ENCODE measurements around the gene KBTBD12. TPM values are rescaled to one million over a fixed set of nuclear protein-coding genes. Genes with fewer than 3 reads are reported as not detected.
"Not testable (repeated sequence)": the region's sequence is repeated elsewhere in the genome, so short reads cannot be mapped to it uniquely, and the experiment has no call there.

Gene KBTBD12
- total and polyA plus RNA-seq, 2 experiments from 2014 or later = not detected

DNA sequence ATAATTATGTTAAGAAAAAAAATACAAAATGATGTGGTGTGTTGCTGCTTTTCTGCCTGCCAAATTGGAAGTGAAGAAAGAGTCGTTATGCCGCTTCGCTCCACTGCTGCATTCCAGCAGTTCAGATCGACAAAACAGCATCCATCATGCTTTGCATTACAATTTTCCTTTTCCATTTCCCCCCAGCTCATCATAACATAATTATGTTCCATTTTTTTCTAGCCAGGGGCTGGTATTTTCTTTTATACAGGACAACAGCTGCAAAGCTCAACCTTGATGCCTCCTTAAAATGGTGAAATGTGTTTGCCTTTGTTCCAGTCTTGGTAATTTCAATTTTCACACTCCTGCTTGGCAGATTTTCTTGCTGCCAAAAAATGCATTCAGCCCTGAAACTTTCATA, 44.9 kb upstream of the KBTBD12 start:
- Histone ChIP-seq H3F3A (ENCODE audit: insufficient read depth) (0 out of 2 replicates have a peak, but pooled peaks cover 5% of the 10 kb centered on the region), H3K4me1 (ENCODE audit: insufficient read depth) (0 out of 2 replicates have a peak, but pooled peaks cover 3% of the 10 kb centered on the region), H3K4me3 (no peak overlapping the region), H3K27me3 (replicated peaks; ENCODE audit: insufficient read depth) (peaks cover 38% of the 10 kb centered on the region), H4K20me1 (ENCODE audit: insufficient read depth) (no peaks in the 10 kb centered on the region), H3K9ac (no peak overlapping the region), H3K79me2 (ENCODE audit: insufficient read depth) (no peaks in the 10 kb centered on the region), H3K9me3 (ENCODE audit: low read depth) (no peaks in the 10 kb centered on the region), H3K9me2 (ENCODE audit: insufficient read depth) (no peaks in the 10 kb centered on the region), H3K4me2 (ENCODE audit: unreplicated experiment) (no peak overlapping the region), H2AFZ (no peak overlapping the region), H3K36me3 (ENCODE audit: low read depth) (no peaks in the 10 kb centered on the region), H3K27ac (no peak overlapping the region)
- no peak for DNase-seq
- 47 to 59% methylated on average over 4 of the region's 4 CpGs for WGBS, 2 experiments (ENCODE audit: low coverage in 1 of 2, low lambda C conversion rate in 2 of 2, missing lambda C conversion rate in 2 of 2)
- in situ Hi-C loops (cut with MboI) = no loop called here
- TF ChIP-seq EZH2phosphoT487 (IDR thresholded peaks at IDR 0.05; ENCODE audit: insufficient read depth, low read depth) = no peak
- TF ChIP-seq EZH2 (IDR thresholded peaks at IDR 0.05; ENCODE audit: insufficient read depth, poor library complexity, severe bottlenecking) = no peak

GRCh38 chr3:127874097-127874496, 40.9 kb upstream of the KBTBD12 start:
- in situ Hi-C loops (cut with MboI); H3K4me2 ChIP-seq (ENCODE audit: unreplicated experiment); H3K9ac ChIP-seq; H2AFZ ChIP-seq; H3K4me1 ChIP-seq (ENCODE audit: insufficient read depth); H3K9me2 ChIP-seq (ENCODE audit: insufficient read depth); DNase-seq; H4K20me1 ChIP-seq (ENCODE audit: insufficient read depth); H3K36me3 ChIP-seq (ENCODE audit: low read depth); H3F3A ChIP-seq (ENCODE audit: insufficient read depth); H3K9me3 ChIP-seq (ENCODE audit: low read depth); H3K4me3 ChIP-seq; H3K27ac ChIP-seq; H3K79me2 ChIP-seq (ENCODE audit: insufficient read depth): not testable (repeated sequence)
- peaks cover 44% of the 10 kb centered on the region for H3K27me3 ChIP-seq (replicated peaks; ENCODE audit: insufficient read depth)
- 76 to 81% methylated on average over 5 of the region's 5 CpGs for WGBS, 2 experiments (ENCODE audit: low coverage in 1 of 2, low lambda C conversion rate in 2 of 2, missing lambda C conversion rate in 2 of 2)

DNA sequence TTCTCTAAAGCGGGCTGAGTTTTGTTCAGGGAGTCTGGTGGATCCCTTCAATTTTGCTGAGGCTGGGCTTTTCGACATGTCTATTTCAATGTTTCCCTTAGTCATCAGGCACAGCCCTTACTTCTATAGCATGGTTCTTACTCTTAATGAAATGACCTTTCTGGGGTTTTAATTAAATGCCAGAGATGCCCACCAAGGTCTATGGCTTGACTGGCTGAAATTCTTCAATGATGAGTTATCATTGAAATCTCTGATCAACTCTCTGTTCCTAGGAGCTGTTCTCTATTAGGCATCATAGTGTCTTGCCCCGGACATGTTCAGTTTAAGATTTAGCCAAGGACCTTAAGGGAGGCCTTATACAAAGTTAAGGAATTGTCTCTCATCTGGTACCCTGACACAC, 33.4 kb upstream of the KBTBD12 start:
- Histone ChIP-seq H3K79me2 (ENCODE audit: insufficient read depth) (no peaks in the 10 kb centered on the region), H3K9me2 (ENCODE audit: insufficient read depth) (no peaks in the 10 kb centered on the region), H3K27me3 (replicated peaks; ENCODE audit: insufficient read depth) (peaks cover 9% of the 10 kb centered on the region), H2AFZ (no peak overlapping the region), H3K9ac (no peak overlapping the region), H3F3A (ENCODE audit: insufficient read depth) (no peaks in the 10 kb centered on the region), H4K20me1 (ENCODE audit: insufficient read depth) (no peaks in the 10 kb centered on the region), H3K4me1 (ENCODE audit: insufficient read depth) (no peaks in the 10 kb centered on the region), H3K4me2 (ENCODE audit: unreplicated experiment) (no peak overlapping the region), H3K9me3 (ENCODE audit: low read depth) (no peaks in the 10 kb centered on the region), H3K4me3 (no peak overlapping the region), H3K36me3 (ENCODE audit: low read depth) (no peaks in the 10 kb centered on the region), H3K27ac (no peak overlapping the region)
- no peak for TF ChIP-seq EZH2 (IDR thresholded peaks at IDR 0.05; ENCODE audit: insufficient read depth, poor library complexity, severe bottlenecking)
- TF ChIP-seq EZH2phosphoT487 (IDR thresholded peaks at IDR 0.05; ENCODE audit: insufficient read depth, low read depth) = no peak
- WGBS, 2 experiments (ENCODE audit: low coverage in 1 of 2, low lambda C conversion rate in 2 of 2, missing lambda C conversion rate in 2 of 2) = 81 to 88% methylated on average over 3 of the region's 3 CpGs
- DNase-seq = no peak
- in situ Hi-C loops (cut with MboI) = no loop called here

- H3K4me2 ChIP-seq (ENCODE audit: unreplicated experiment) = no peak overlapping the region
Measured at GRCh38 chr3:127884041-127884440, 31.0 kb upstream of the KBTBD12 start.

GRCh38 chr3:127886231-127886955, 28.6 kb upstream of the KBTBD12 start:
- Histone ChIP-seq H3K4me2 (ENCODE audit: unreplicated experiment) (no peak overlapping the region), H3K27ac (no peak overlapping the region), H2AFZ (no peak overlapping the region), H3K9me2 (ENCODE audit: insufficient read depth) (no peaks in the 10 kb centered on the region), H3K79me2 (ENCODE audit: insufficient read depth) (no peaks in the 10 kb centered on the region), H3K9me3 (ENCODE audit: low read depth) (no peaks in the 10 kb centered on the region), H4K20me1 (ENCODE audit: insufficient read depth) (no peaks in the 10 kb centered on the region), H3K9ac (no peak overlapping the region), H3F3A (ENCODE audit: insufficient read depth) (peaks cover 13% of the 10 kb centered on the region), H3K36me3 (ENCODE audit: low read depth) (no peaks in the 10 kb centered on the region), H3K27me3 (replicated peaks; ENCODE audit: insufficient read depth) (no peaks in the 10 kb centered on the region; the same call in 1 of the 2 replicates), H3K4me3 (no peak overlapping the region), H3K4me1 (ENCODE audit: insufficient read depth) (peaks cover 6% of the 10 kb centered on the region)
- no peak for TF ChIP-seq EZH2phosphoT487 (IDR thresholded peaks at IDR 0.05; ENCODE audit: insufficient read depth, low read depth)
- TF ChIP-seq EZH2 (IDR thresholded peaks at IDR 0.05; ENCODE audit: insufficient read depth, poor library complexity, severe bottlenecking) = no peak
- no peak for DNase-seq
- 91 to 96% methylated on average over 9 of the region's 9 CpGs for WGBS, 2 experiments (ENCODE audit: low coverage in 1 of 2, low lambda C conversion rate in 2 of 2, missing lambda C conversion rate in 2 of 2)
- in situ Hi-C loops (cut with MboI) = no loop called here

More at GRCh38 chr3:127884041-127884440, 31.0 kb upstream of the KBTBD12 start:
- no peak for TF ChIP-seq EZH2phosphoT487 (IDR thresholded peaks at IDR 0.05; ENCODE audit: insufficient read depth, low read depth)
- no peak for TF ChIP-seq EZH2 (IDR thresholded peaks at IDR 0.05; ENCODE audit: insufficient read depth, poor library complexity, severe bottlenecking)
- no peaks in the 10 kb centered on the region for H3K9me2 ChIP-seq (ENCODE audit: insufficient read depth)
- no peaks in the 10 kb centered on the region for H3K9me3 ChIP-seq (ENCODE audit: low read depth)
- no peak overlapping the region for H3K4me3 ChIP-seq
- H4K20me1 ChIP-seq (ENCODE audit: insufficient read depth) = no peaks in the 10 kb centered on the region
- H3F3A ChIP-seq (ENCODE audit: insufficient read depth) = peaks cover 3% of the 10 kb centered on the region
- no peaks in the 10 kb centered on the region for H3K79me2 ChIP-seq (ENCODE audit: insufficient read depth)
- no peak for DNase-seq
- no peak overlapping the region for H2AFZ ChIP-seq
- peaks cover 8% of the 10 kb centered on the region for H3K27me3 ChIP-seq (replicated peaks; ENCODE audit: insufficient read depth)
- no peak overlapping the region for H3K9ac ChIP-seq
- H3K4me1 ChIP-seq (ENCODE audit: insufficient read depth) = peaks cover 4% of the 10 kb centered on the region
- H3K27ac ChIP-seq = no peak overlapping the region
- no peaks in the 10 kb centered on the region for H3K36me3 ChIP-seq (ENCODE audit: low read depth)
- in situ Hi-C loops (cut with MboI) = no loop called here

Data from GM23248 (cell line).